Fibroblast of pulmonary artery (primary cell): ENCODE results near the gene NTRK1.

Source experiments
- DNase-seq: peaks from one replicate; pipeline ENCODE4 v3.0.0-alpha.2; 2010; ENCODE audit warnings: low read depth
- H3K4me3 ChIP-seq: replicated peaks from 2 replicates; pipeline ENCODE4 v1.5.1; 2011; ENCODE audit warnings: low read depth, mild to moderate bottlenecking, control low read depth, low read length, moderate library complexity
- CTCF ChIP-seq: IDR thresholded peaks from 2 replicates; pipeline ENCODE4 v1.5.1; 2011; ENCODE audit warnings: mild to moderate bottlenecking, control low read depth, low read length, inconsistent platforms; ENCODE audit errors: missing control alignments

Gene NTRK1

GRCh38 chr1:156889802-156890580 is 29.3 kb downstream of the NTRK1 start:
- no peak overlapping the region for H3K4me3 ChIP-seq
- TF ChIP-seq CTCF = peak; percentile 90
- peak; percentile 86 for DNase-seq

- TF ChIP-seq CTCF = peak; percentile 80
- peak overlapping the region; percentile 38 for H3K4me3 ChIP-seq
- DNase-seq = peak; percentile 92
Observed at GRCh38 chr1:156892190-156893047, 31.8 kb downstream of the NTRK1 start.

GRCh38 chr1:156893048-156893953 is 32.6 kb downstream of the NTRK1 start, which contains the start of gene PEAR1:
Gene PEAR1, plus strand, starts transcription at chr1:156893718. Its CDS starts 10,209 bp downstream, at chr1:156903927.
- DNase-seq = peak; percentile 53
- no peak for TF ChIP-seq CTCF
- peak within 1 kb of the TSS; percentile 63 for H3K4me3 ChIP-seq

- peak overlapping the region; percentile 63 for H3K4me3 ChIP-seq
- no peak for TF ChIP-seq CTCF
- no peak for DNase-seq
Observed at GRCh38 chr1:156894001-156894400, 33.3 kb downstream of the NTRK1 start.

GRCh38 chr1:156894711-156895454 is 34.2 kb downstream of the NTRK1 start:
- TF ChIP-seq CTCF = no peak
- peak overlapping the region; percentile 63 for H3K4me3 ChIP-seq
- peak; percentile 49 for DNase-seq

- peak overlapping the region; percentile 63 for H3K4me3 ChIP-seq
- no peak for TF ChIP-seq CTCF
- no peak for DNase-seq
Observed at GRCh38 chr1:156895455-156895812, 34.8 kb downstream of the NTRK1 start.
